RWPE1 (cell line): ENCODE measurements around the gene ZNF268.

Source experiments
- CTCF ChIA-PET: fragments of 350-600 bp; sonication (Branson Sonifier 250); formaldehyde crosslinking; extraction: SDS; loops from one replicate; lab custom pipeline; 2021; lab: Yijun Ruan, JAX
- POLR2A ChIA-PET: fragments of 400-600 bp; formaldehyde crosslinking; extraction: SDS; loops from one replicate; lab custom pipeline; 2020; ENCODE audit warnings: antibody characterized with exemption; ENCODE audit not compliant: low non-redundant PET; lab: Yijun Ruan, JAX
- DNase-seq: peaks from one replicate; pipeline ENCODE4 v3.0.0; 2012; ENCODE audit warnings: low spot score
- H3K27ac ChIP-seq: fragments of 450-650 bp; 2 replicates; pipeline ENCODE4 v1.5.1; 2017
- TF ChIP-seq, protein P1 (sequence below): fragments of 450-650 bp; conservative IDR thresholded peaks from 2 replicates; pipeline ENCODE4 v1.5.1; 2017; ENCODE audit warnings: low read depth, mild to moderate bottlenecking

Gene ZNF268

GRCh38 chr12:133256321-133256720 is 75.0 kb downstream of the ZNF268 start:
- H3K27ac ChIP-seq, result no peak overlapping the region
- ChIA-PET CTCF (no interaction called here), POLR2A (no interaction called here)
- no peak for DNase-seq
- TF ChIP-seq, protein P1, sequence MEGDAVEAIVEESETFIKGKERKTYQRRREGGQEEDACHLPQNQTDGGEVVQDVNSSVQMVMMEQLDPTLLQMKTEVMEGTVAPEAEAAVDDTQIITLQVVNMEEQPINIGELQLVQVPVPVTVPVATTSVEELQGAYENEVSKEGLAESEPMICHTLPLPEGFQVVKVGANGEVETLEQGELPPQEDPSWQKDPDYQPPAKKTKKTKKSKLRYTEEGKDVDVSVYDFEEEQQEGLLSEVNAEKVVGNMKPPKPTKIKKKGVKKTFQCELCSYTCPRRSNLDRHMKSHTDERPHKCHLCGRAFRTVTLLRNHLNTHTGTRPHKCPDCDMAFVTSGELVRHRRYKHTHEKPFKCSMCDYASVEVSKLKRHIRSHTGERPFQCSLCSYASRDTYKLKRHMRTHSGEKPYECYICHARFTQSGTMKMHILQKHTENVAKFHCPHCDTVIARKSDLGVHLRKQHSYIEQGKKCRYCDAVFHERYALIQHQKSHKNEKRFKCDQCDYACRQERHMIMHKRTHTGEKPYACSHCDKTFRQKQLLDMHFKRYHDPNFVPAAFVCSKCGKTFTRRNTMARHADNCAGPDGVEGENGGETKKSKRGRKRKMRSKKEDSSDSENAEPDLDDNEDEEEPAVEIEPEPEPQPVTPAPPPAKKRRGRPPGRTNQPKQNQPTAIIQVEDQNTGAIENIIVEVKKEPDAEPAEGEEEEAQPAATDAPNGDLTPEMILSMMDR, result no peak

DNA sequence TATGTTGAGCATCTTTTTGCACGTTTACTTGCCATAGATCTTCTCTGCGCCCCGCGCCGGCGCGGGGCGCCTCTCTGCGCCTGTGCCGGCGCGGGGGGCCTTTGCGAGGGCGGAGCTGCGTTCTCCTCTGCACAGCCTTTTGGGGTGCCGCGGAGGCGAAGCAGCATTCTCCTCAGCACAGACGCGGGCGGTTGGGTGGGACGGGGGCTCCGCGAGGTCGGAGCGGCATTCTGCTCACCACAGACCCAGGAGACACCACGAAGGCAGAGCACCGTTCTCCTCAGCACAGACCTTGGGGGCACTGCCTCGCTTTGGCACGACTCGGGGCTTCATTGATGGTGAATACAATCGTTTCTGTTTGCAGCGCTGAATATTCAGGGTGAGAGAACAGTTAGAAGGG is 82.9 kb downstream of the ZNF268 start:
- DNase-seq, result no peak
- H3K27ac ChIP-seq, result no peak overlapping the region
- CTCF ChIA-PET, result no interaction called here
- POLR2A ChIA-PET, result no interaction called here
- TF ChIP-seq, protein P1, result no peak
